T-helper 2 cell (primary cell): Measurements from ENCODE around the gene THAP7.
"Not testable (repeated sequence)": the region's sequence is repeated elsewhere in the genome, so short reads cannot be mapped to it uniquely, and the experiment has no call there.

Experiments used
- DNase-seq, 5 experiments: peaks; one replicate each; pipeline versions ENCODE4 v3.0.0 to v3.0.0-alpha.2; 2012 to 2022

The THAP7 gene

DNA sequence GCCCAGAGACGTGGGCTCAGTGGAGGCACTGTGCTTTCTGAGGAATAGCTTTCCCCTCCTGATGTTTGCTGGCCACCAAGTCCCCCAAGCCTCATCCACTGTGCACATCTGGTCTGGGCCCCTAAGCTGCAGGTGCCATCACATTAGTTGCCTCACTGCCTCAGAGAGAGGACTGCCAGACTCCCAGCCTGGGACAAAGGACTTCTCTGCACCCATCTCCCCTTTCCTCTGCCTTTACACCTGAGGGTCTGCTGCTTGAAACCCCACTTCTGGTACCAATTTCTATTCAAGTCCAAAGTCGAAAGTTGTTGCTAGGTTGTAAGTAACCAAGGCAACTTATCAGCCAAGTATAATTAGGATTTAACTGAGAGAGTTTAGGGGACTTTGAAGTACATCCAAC is 23.5 kb downstream of the THAP7 start:
- DNase-seq, result no peak

DNA sequence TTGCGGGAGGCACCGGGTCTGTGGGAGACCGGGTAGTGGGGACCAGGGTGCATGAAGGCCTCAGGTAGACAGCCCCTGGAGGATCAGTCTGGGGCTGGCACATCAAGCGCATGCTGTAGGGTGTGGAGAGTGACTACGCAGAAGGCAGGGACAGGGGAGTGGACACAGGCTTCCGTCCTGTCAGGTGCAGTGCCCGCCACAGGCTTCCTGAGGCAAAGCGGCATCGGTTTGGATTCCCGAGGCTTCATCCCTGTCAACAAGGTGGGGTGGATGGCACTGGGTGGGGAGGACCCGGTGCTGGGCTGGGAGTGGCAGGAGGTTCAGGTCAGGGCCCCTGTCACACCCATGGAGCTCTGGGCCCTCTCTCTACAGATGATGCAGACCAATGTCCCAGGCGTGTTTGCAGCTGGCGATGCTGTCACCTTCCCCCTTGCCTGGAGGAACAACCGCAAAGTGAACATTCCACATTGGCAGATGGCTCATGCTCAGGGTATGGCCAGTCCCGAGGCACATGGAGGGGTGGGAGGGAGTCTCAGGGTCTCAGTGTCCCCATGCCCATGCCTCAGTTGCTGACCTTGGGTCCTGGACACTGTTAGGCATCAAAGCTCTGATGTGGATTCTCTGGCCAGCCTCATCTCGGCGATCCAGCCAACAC is 24.3 kb downstream of the THAP7 start:
- DNase-seq, result no peak

DNA sequence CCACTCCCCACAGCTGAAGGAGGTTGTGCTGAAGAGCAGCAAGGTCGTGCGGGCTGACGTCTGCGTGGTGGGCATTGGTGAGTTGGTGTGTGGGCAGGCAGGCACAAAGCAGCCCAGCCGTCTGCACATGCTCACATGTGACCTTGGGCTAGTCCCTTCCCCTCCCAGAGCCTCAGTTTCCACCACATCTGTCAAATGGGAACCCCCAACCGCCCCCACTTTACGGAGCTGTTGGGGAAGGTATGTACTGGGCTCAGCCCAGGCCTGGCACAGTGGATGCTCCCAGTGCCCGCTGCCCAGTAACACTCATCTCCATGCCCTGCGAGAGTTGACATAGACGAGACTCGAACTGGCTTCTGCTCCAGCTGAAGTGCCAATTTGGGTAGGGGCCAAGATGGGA is 24.9 kb downstream of the THAP7 start:
- DNase-seq, result no peak

DNA sequence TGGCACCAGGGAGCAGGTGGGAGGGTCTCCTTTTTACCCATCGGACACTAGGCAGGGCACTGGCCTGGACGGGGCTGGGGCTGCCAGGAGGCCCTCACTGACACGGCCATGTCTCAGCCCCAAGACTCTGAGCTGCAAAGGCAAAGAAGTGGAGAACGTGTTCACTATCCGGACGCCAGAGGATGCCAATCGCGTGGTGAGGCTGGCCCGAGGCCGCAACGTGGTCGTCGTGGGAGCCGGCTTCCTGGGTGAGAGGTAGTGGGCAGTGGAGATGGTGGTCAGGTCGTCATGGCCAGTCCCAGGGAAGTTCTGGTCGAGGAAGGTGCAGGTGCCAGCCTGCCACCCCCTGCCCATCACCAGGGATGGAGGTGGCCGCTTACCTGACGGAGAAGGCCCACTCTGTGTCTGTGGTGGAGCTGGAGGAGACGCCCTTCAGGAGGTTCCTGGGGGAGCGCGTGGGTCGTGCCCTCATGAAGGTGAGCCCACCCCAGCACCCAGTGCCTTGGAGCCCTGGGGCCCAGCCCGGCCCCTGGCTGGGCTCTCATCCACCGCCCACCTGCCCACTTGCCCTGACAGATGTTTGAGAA is 25.5 kb downstream of the THAP7 start:
- no peak for DNase-seq

DNA sequence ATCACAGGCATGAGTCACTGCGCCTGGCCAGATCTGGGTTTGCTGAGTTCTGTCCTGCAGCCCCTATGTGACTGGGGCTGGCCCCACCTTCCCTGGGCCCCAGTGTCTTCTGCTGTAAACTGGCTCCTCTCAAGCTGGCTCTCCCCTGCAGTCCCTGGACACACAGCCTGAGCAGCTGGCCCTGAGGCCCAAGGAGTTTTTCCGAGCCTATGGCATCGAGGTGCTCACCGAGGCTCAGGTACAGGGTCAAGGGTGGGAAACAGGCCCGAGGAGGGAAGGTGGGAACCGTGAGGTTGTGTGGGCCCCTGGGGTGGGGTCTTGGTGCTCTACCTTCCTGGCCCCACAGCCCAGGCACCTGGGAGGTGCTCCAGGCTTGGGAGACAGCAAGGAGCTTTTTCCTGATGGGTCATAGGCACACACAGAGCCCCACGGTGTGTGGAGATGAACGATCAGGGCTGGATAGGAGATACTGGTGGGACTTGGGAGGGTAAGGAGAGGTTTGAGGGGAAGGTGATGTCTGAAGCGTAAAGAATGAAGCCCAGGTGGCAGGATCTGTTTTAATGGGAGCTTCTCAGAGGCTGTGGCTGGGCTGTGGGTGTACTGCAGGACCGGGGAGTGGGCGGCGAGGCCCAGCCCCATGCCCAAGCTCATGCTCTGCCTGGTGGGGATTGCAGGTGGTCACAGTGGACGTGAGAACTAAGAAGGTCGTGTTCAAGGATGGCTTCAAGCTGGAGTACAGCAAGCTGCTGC is 26.2 kb downstream of the THAP7 start:
- DNase-seq, result no peak

DNA sequence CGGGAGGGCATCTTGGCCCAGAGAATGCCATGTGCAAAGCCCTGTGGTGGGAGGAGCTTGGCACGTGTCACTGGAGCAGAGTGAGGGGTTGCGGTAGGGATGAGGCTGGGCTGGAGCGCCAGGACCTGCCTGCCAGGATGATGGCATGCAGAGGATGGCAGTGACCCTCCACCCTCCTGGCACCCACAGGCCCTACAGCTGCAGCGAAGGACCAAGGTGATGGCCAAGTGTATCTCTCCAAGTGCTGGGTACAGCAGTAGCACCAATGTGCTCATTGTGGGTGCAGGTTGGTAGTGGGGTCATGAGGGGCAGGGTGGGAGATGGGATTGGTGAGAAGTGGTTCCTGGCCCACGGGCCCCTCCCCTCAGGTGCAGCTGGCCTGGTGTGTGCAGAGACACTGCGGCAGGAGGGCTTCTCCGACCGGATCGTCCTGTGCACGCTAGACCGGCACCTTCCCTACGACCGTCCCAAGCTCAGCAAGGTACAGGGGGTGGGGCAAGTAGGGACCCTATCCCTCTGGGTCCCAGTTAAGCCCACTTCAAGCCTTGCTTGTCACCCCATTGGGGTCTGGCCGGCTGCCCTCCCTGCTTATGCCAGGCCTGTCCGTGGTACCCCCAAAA is 27.5 kb downstream of the THAP7 start:
- DNase-seq, result no peak

DNA sequence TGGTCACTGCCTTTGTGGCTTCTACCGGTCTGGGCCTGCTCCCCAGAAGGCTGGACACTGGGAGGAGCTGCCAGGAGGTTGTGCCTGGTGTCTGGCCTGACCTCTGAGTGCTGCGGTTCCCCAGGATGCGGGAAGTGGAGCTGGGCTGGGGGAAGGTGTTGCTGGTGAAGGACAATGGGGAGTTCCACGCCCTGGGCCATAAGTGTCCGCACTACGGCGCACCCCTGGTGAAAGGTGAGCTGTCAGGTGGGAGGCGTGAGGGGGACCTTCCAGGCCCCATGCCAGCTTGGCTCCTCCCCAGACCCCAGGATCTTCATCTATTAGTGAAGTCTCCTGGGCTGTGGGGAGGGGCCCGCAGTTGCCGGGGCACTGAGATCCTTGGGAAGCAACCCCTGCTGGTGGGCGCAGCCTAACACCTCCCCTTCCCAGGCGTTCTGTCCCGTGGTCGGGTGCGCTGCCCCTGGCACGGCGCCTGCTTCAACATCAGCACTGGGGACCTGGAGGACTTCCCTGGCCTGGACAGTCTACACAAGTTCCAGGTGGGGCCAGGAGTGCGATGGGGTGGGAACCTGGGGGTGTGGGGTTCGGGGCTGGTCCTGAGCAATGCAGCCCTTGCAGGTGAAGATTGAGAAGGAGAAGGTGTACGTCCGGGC is 28.2 kb downstream of the THAP7 start:
- DNase-seq, result no peak

DNA sequence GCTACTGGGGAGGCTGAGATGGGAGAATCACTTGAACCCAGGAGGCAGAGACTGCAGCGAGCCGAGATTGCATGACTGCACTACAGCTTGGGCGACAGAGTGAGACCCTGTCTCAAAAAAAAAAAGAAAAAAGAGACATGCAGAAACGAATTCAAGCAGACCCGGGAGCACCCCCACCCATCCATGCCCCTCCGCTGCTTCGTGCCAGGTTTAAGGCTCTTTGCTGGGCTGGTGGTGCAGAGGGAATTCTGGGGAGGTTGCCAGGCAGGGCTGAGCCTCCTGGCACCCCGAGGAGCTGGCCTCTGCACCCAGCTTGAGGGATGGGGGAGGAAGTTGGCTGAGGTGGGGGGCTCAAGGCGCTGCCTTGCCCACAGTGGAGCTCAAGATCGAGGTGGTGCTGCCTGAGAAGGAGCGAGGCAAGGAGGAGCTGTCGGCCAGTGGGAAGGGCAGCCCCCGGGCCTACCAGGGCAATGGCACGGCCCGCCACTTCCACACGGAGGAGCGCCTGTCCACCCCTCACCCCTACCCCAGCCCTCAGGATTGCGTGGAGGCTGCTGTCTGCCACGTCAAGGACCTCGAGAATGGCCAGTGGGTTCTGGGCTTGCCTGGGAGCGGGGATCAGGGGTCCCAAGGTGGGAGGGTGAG is 28.9 kb downstream of the THAP7 start:
- DNase-seq, result no peak

DNA sequence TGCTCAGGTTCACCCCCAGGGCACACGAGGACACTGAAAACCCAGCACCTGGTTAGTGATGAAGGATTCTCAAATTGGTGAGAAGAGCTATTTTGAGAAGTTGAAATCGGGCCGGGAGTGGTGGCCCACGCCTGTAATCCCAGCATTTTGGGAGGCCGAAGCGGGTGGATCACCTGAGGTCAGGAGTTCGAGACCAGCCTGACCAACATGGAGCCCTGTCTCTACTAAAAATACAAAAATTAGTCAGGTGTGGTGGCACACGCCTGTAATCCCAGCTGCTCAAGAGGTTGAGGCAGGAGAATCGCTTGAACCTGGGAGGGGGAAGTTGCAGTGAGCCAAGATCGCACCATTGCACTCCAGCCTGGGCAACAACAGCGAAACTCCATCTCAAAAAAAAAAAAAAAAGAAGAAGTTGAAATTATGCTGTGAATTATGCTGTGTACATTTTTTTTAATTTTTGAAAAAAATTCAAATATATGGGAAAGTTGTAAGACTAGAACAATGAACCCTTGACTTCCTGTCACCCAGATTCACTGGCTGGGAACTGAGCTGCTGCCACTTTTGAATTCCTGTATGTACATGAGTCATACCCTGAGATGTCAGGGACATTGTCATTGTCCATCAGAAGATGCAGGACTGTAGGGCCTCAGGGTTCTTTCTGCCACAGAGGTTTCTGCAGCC is 29.8 kb downstream of the THAP7 start:
- DNase-seq, result not testable (repeated sequence)

DNA sequence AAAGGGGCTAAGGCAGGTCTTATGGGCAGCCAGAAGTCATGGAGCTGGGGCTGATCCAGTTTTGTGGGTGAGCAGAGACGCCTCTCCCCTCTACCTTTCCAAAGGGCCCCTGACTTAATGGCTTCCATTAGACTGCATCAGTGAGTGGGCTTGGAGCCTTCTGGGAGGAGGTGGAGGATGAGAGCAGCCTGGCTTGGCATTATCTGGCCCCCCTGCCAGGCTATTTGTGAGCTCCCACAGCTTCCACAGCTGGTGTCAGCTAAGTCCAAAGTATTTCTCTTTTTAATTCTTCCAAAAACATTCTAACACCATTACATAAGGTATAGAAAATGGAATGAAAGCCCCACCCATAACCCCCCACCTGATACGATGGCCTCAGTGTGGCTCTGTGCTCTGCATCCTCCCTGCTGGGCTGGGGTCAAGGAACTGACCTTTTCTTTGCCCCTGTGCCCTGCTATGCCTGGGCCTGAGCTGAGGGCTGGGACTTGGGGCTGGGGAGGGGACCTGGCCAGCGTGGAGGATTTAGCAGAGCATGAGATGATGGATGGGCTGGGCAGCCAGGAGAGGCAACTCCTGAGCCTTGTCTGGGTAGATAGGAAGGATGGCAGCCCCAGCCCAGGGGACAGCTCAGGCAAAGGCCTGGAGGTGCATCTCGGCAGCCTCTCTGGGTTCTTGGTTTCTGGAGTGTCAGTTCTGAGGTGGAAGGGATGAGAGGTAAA is 30.8 kb downstream of the THAP7 start:
- DNase-seq, result no peak

DNA sequence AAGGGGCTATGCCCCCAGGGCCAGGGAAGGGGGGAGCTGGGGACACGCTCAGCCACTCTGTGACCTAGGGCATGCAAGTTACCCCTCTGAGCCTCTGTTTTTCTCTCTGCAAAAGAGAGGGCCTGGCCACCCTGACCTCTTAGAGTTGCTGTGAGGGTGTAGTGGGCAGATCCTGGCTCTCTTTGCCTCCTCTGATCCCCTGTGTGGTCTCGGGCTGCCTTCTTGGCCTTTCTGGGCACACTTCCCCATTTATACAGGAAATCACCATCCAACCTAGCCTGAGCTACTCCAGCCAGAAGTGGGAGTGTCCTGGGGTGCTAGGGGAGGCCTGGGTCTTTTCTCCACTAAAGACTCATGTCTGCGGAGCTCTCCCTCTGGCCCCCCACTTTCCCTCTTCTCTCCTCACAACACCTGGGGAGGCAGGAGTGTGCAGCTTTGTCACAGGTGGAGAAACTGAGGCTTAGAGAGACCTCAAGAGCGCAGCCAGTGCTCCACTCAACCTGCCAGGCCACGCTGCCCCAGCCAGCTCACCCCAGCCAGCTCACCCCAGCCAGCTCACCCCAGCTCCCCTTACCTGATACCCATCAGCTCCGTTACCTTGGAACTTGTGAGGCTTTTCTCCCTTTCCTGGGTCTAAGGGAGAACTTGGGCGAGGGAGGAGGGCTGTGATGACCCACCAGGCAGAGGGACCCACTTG is 33.5 kb downstream of the THAP7 start:
- DNase-seq, result no peak

DNA sequence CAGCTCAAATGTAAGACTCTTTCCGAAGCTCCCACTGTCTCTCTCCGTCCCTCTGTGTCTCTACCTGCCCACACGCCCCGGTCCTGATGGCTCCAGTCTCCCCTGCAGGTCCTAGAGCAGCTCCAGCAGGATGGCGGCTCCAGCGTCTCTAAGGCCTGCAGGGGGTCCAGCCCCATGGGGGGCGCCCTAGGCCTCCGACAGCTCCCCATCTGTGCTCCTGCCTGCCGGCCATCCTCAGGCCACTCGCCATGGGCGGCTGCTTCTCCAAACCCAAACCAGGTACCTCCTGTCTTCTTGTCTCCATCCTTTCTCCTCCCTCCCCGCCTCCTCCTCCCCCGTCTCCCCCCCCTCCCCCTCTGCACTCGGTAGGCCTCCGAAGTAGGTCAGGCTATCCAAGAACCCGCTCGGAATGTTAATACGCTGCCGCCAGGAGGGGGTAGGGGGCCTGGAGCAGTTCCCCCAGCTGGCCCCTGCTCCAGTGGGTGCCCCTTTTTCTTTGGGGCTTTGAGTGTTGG is 34.2 kb downstream of the THAP7 start:
- no peak for DNase-seq

DNA sequence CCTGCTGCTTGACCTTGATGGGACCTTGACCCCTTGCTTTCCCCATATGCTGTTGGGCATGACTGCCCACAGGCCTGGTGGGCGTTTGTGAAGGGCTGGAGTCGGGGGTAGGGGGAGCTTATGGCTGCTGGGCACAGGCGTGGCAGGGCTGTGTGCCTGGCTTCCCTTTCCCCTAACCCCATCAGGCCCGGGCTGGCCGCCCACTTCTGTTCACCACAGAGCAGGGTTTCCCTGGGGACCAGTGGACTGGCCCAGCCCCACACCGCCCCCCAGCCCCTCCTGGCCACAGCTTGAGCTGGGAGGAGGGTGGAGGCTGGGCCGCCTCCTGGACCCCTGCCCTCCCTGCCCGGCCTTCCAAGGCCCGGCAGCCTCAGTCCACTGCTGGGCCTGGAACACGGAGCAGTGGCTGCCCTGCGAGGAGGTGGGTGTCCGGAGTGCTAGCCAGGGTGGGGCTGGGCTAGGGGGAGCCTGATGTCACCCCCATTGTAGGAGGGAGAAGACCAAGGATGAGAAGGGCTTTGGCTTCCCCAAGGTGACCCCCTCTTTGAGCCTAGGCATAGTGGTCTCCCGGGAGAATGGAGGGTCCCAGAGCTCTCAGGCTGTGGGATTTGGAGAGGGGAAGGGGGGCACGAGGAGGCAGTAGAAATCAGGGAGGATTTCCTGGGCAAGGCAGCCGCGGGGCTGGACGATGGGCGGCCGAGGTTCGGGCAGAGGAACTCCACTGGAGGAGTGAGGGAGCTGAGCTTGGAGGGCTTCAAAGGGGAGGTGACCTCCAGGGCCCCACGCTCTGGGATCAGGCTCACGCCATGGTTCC is 34.8 kb downstream of the THAP7 start, which contains the start of gene AIFM3:
Gene AIFM3 (plus strand): TSS at position 373 of the 814 bp plus-strand sequence. CDS start 690 bp downstream, outside the sequence.
- no peak for DNase-seq

DNA sequence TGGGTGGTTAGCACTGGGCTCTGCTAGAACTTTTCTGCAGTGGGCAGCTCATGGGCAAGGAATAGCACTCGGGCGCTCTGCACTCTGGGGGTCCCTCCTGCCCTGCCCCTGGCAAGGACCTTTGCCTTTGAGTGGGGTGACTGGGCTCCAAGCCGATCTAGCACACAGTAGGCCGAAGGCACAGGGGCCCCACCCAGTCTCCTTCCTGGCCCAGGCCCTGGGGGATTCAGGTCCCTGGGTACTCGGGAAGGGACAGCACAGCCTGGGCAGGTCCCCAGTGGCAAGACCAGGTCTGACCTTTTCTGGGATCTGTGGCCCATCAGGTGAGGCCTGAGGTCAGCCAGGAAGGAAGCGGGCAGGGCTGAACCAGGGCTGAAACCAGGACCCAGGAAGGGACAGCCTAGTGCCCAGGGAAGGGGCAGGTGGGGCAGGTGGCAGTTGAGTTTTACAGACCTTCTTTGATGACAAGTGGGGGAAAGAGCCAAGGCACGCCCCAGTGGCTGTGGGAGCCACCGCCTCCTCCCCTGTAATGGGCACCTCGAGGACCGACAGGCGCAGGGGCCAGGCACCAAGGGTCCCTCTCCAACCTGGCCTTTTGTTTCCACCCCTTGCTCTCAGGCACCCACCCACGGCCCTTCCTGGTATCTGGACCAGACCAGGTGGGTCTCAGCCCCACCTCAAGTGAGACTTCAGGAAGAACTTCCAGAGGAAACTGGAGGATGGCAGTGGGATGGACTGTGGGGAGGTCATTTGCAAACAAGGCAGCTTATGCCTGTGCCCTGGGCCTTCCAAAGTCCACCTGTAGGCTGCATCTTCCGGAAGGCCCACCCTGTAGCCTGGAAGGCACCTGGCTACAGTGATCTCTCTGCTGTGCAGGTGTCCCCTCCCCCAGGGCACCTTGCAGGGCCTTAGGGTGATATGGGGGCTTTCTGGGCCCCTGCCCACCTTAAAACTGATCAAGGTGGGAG is 35.7 kb downstream of the THAP7 start:
- no peak for DNase-seq

DNA sequence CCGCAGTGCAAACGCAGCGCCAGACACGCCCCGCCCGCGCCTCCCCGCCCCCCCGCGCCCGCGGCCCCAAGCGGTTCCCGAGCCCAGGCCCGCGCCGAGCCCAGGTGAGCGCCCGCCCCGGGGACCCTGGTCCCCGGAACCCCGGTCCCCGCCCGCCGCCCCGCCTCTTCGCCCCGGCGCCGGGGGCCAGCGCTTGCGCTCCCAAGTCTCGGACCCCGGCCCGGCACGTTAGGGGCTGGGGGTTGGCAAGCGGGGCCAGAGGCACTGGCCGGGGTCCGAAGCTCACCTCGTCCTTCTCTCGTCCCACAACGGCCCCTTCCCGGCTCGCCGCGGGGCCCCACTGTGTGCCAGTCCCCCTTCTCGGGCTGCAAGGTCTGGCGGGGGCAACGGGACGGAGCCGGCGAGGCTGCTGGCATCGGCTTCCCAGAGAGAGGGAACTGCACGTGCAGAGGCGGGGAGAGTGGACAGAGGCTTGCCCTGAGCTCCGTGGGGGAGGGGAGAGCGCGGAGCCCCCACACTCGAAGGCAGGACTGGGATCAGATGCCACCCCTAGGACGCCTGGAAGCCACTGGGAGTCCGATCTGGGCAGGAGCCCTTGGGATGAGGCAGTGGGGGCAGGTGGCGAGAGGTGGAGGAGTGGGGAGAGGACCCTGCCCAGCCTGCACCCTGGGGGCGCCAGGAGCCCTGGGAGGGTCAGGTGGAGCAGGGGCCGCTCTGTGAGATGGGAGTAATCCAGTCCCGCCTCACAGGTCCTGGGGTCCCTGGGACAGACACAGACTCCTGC is 36.6 kb downstream of the THAP7 start:
- no peak for DNase-seq

DNA sequence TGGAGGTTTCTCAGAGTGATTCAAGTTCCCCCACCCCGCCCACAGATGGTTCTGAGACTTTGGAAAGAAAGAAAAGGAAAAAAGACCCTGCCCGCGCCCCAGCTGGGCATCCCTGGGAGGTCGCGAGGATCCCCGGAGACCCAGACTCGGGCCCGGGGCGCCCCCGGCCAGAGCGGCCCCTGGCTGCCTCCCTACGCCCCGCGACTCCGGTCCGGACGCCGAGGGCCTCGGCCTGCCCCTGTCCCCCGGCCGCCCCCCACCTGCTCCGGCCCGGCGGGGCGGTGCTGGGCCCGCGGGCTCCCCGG is 37.2 kb downstream of the THAP7 start:
- DNase-seq, result no peak

DNA sequence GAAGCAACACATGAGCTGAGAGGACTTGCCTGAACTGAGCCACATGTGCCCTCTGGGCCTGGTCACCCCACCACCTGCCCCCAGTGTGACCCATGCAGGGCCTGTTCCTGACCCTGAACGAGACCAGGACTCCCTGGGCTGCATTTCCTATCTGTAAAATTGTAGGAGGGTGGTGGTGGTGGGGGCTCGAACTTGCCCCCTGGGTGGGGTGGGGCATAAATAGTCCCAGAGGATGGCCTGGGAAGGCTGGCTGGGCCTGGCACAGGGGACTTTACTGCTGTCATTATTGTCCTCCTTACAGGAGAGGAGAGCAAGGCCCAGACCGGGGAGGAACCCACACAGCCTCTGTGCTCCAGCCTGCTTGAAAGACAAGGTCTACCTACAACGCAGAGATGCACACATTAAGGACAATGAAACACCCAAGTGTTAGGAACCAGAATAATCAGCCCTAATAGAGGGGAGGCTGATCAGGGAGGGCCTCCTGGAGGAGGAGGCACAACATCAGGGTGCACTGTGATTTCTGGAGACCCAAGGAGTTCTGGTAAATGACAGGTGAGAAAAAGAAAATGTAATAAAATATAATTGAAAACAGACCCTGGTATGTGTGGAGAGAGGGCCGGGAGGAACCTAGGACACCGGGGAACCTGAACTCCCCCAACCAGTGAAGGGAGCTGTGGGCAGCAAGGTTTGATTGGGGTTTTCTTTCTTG is 37.7 kb downstream of the THAP7 start:
- no peak for DNase-seq
